Neural cell (in vitro differentiated cells): ENCODE data around the gene GATB.

Experiments used
- CTCF ChIP-seq: fragments of 450-650 bp; IDR thresholded peaks from 2 replicates; pipeline ENCODE4 v1.5.1; 2014; ENCODE audit warnings: antibody characterized with exemption, mild to moderate bottlenecking, moderate library complexity; ENCODE audit not compliant: poor library complexity, severe bottlenecking
- EP300 ChIP-seq: fragments of 450-650 bp; conservative IDR thresholded peaks from 2 replicates; pipeline ENCODE4 v1.6.1; 2014; ENCODE audit warnings: antibody characterized with exemption, mild to moderate bottlenecking, moderate library complexity; ENCODE audit not compliant: poor library complexity, severe bottlenecking
- EZH2 ChIP-seq: fragments of 200-600, 300-800 bp; shearing (Covaris generic), sonication (generic); IDR thresholded peaks from 2 replicates; pipeline ENCODE4 v1.6.1; 2014; ENCODE audit warnings: antibody characterized with exemption, low read length, borderline replicate concordance, mild to moderate bottlenecking; ENCODE audit not compliant: insufficient read depth, poor library complexity, severe bottlenecking
- MXI1 ChIP-seq: fragments of 450-650 bp; conservative IDR thresholded peaks from 2 replicates; pipeline ENCODE4 v1.6.1; 2014; ENCODE audit warnings: antibody characterized with exemption, mild to moderate bottlenecking; ENCODE audit not compliant: poor library complexity, severe bottlenecking
- POLR2AphosphoS5 ChIP-seq: IDR thresholded peaks from 2 replicates; pipeline ENCODE4 v1.6.1; 2012
- RAD21 ChIP-seq: fragments of 450-650 bp; conservative IDR thresholded peaks from 2 replicates; pipeline ENCODE4 v1.6.1; 2014; ENCODE audit warnings: antibody characterized with exemption, mild to moderate bottlenecking, moderate library complexity
- REST ChIP-seq: IDR thresholded peaks from 2 replicates; pipeline ENCODE4 v1.6.1; 2012; ENCODE audit warnings: borderline replicate concordance
- SMC3 ChIP-seq: fragments of 450-650 bp; conservative IDR thresholded peaks from 2 replicates; pipeline ENCODE4 v1.6.1; 2014; ENCODE audit warnings: antibody characterized with exemption, mild to moderate bottlenecking, moderate library complexity; ENCODE audit not compliant: poor library complexity
- TAF1 ChIP-seq: IDR thresholded peaks from 2 replicates; pipeline ENCODE4 v1.6.1; 2012; ENCODE audit warnings: low read depth

- TF ChIP-seq EP300 (no peak), EZH2 (no peak), CTCF (no peak), MXI1 (no peak), POLR2AphosphoS5 (no peak), REST (no peak), TAF1 (no peak), SMC3 (no peak), RAD21 (no peak)
Measured at GRCh38 chr4:151804821-151805220, 44.0 kb upstream of the GATB start.
